ENCODE results near the gene ZNF436. TPM values are rescaled to one million over a fixed set of nuclear protein-coding genes. Genes with fewer than 3 reads are reported as not detected.

The ZNF436 gene
- total and polyA plus RNA-seq, 2 of the 13 experiments (the other 11 are each of a cell fraction or from before 2014, with no cell fraction given) = 4.3 to 9.9 TPM

GRCh38 chr1:23376890-23377811, 7.5 kb upstream of the ZNF436 start (continued):
- TF ChIP-seq HMGXB3 (CRISPR knock-in tag; IDR thresholded peaks at IDR 0.05; ENCODE audit: borderline replicate concordance) (no peak), FOSL2 (CRISPR knock-in tag; IDR thresholded peaks at IDR 0.05) (peak; percentile 76), ZNF776 (CRISPR knock-in tag; IDR thresholded peaks at IDR 0.05) (no peak), ZNF574 (CRISPR knock-in tag; IDR thresholded peaks at IDR 0.05) (no peak), ZNF644 (CRISPR knock-in tag; IDR thresholded peaks at IDR 0.05; ENCODE audit: low read depth) (0 out of 2 replicates have a peak, but pooled peaks have one; percentile 32), ZFP62 (CRISPR knock-in tag; IDR thresholded peaks at IDR 0.05) (no peak), GTF3A (CRISPR knock-in tag; conservative IDR thresholded peaks at IDR 0.05) (no peak), ZMYM3 (CRISPR knock-in tag; IDR thresholded peaks at IDR 0.05) (peak; percentile 61), KMT2A (CRISPR knock-in tag; IDR thresholded peaks at IDR 0.05) (peak; percentile 34; the same call in 1 of the 2 replicates), KLF12 (CRISPR knock-in tag; IDR thresholded peaks at IDR 0.05; ENCODE audit: borderline replicate concordance) (no peak), FOSL1 (CRISPR knock-in tag; IDR thresholded peaks at IDR 0.05; ENCODE audit: borderline replicate concordance) (peak; percentile 60; the same call in 1 of the 2 replicates), ZNF3 (CRISPR knock-in tag; IDR thresholded peaks at IDR 0.05) (no peak), POLR2A (IDR thresholded peaks at IDR 0.05; ENCODE audit: insufficient read depth in 1 of 2, low read depth in 2 of 2, low read length in 2 of 2) (peak in 1 of 2 experiments; percentile 38; a peak in 1 of 4 replicates), ZUFSP (CRISPR knock-in tag; IDR thresholded peaks at IDR 0.05; ENCODE audit: borderline replicate concordance) (no peak), MXD4 (CRISPR knock-in tag; IDR thresholded peaks at IDR 0.05) (no peak), JUNB (CRISPR knock-in tag; IDR thresholded peaks at IDR 0.05; ENCODE audit: borderline replicate concordance) (peak; percentile 50; the same call in 1 of the 2 replicates), ATF1 (CRISPR knock-in tag; IDR thresholded peaks at IDR 0.05) (no peak), ZNF883 (CRISPR knock-in tag; IDR thresholded peaks at IDR 0.05; ENCODE audit: not compliant biosample characterization) (no peak), SRSF1 (optimal IDR thresholded peaks at IDR 0.05; ENCODE audit: low read depth, low read length) (no peak), HNRNPH1 (optimal IDR thresholded peaks at IDR 0.05; ENCODE audit: low read depth, low read length) (no peak), ZFYVE20 (CRISPR knock-in tag; IDR thresholded peaks at IDR 0.05; ENCODE audit: borderline replicate concordance, low read depth) (no peak)

Data from HepG2 (cell line).